ENCODE measurements around the gene AGTRAP.

The AGTRAP gene

GRCh38 chr1:11764519-11764918 is 28.6 kb downstream of the AGTRAP start:
- DNase-seq = no peak

GRCh38 chr1:11765661-11766428 is 29.9 kb downstream of the AGTRAP start:
- DNase-seq = no peak

GRCh38 chr1:11766429-11766776 is 30.5 kb downstream of the AGTRAP start:
- DNase-seq = no peak

- DNase-seq = no peak
These were observed 32.2 kb downstream of the AGTRAP start for GRCh38 chr1:11767922-11768704.

GRCh38 chr1:11768821-11769220 is 32.9 kb downstream of the AGTRAP start:
- DNase-seq = no peak

- DNase-seq = no peak
These were observed 33.3 kb downstream of the AGTRAP start for GRCh38 chr1:11769274-11769673.

- DNase-seq = no peak
These were observed 34.1 kb downstream of the AGTRAP start for GRCh38 chr1:11770011-11770410.

GRCh38 chr1:11771481-11772043 is 35.6 kb downstream of the AGTRAP start:
- no peak for DNase-seq

GRCh38 chr1:11772458-11772857 is 36.5 kb downstream of the AGTRAP start:
- DNase-seq = no peak

GRCh38 chr1:11774753-11775152 is 38.8 kb downstream of the AGTRAP start:
- DNase-seq = no peak

- no peak for DNase-seq
These were observed 41.9 kb downstream of the AGTRAP start for GRCh38 chr1:11777658-11778322.

- DNase-seq = no peak
These were observed 42.4 kb downstream of the AGTRAP start for GRCh38 chr1:11778336-11778735.

GRCh38 chr1:11778844-11779623 is 43.1 kb downstream of the AGTRAP start:
- no peak for DNase-seq

GRCh38 chr1:11779715-11780379 is 43.9 kb downstream of the AGTRAP start:
- DNase-seq = no peak

- DNase-seq = no peak
These were observed 44.6 kb downstream of the AGTRAP start for GRCh38 chr1:11780380-11781147.

GRCh38 chr1:11781297-11781696 is 45.4 kb downstream of the AGTRAP start:
- no peak for DNase-seq

- no peak for DNase-seq
These were observed 46.3 kb downstream of the AGTRAP start for GRCh38 chr1:11782127-11782708.

GRCh38 chr1:11783556-11783955 is 47.6 kb downstream of the AGTRAP start:
- no peak for DNase-seq

GRCh38 chr1:11784256-11784992 is 48.5 kb downstream of the AGTRAP start:
- DNase-seq = no peak

Data from GDM1 (cell line).